Activated T-helper 1 cell treated with anti-CD3 and anti-CD28 coated beads, Interleukin-12 subunit alpha, Interleukin-12 subunit beta, Interleukin-2, Interleukin-4 antibody, amounts not matched to agents 30 ng/mL and 10 ng/mL and 1 ng/mL, durations not matched to agents 14 hours and 24 hours and 36 hours (primary cell): Measurements from ENCODE around the gene FLRT1. TPM values are rescaled to one million over a fixed set of nuclear protein-coding genes. Genes with fewer than 3 reads are reported as not detected.

Experiments
- DNase-seq: peaks from one replicate; pipeline ENCODE4 v3.0.0; 2021; ENCODE audit warnings: low spot score
- H3K27ac Mint-ChIP-seq: one replicate; pipeline ENCODE4 v1.8.0; 2021; ENCODE audit warnings: mild to moderate bottlenecking, mixed read lengths
- H3K27me3 Mint-ChIP-seq: one replicate; pipeline ENCODE4 v1.8.0; 2022; ENCODE audit warnings: mild to moderate bottlenecking, moderate library complexity, mixed read lengths; ENCODE audit not compliant: insufficient read depth
- H3K36me3 Mint-ChIP-seq: one replicate; pipeline ENCODE4 v1.8.0; 2021; ENCODE audit warnings: low read depth, mixed read lengths
- H3K4me1 Mint-ChIP-seq: one replicate; pipeline ENCODE4 v1.8.0; 2021; ENCODE audit warnings: low read depth, mixed read lengths
- H3K4me3 Mint-ChIP-seq: one replicate; pipeline ENCODE4 v1.8.0; 2021; ENCODE audit warnings: mild to moderate bottlenecking, moderate library complexity, mixed read lengths
- H3K9me3 Mint-ChIP-seq: one replicate; pipeline ENCODE4 v1.8.0; 2021; ENCODE audit warnings: mixed read lengths
- intact Hi-C: fragments of 100-400 bp; cut with micrococcal nuclease; formaldehyde crosslinking; loops from one replicate; pipeline ENCODE4 v1.15.1; 2024
- total RNA-seq: library from RNA; stranded (reverse); gene quantifications from 2 replicates; pipeline ENCODE4 v1.2.3, GENCODE V29; 2022

FLRT1 gene
- total RNA-seq, result not detected in 2 replicates

- DNase-seq, result no peak
- intact Hi-C loops, result no loop called here
- H3K9me3 Mint-ChIP-seq, result no peaks in the 10 kb centered on the region
- H3K36me3 Mint-ChIP-seq, result no peaks in the 10 kb centered on the region
- H3K4me1 Mint-ChIP-seq, result no peaks in the 10 kb centered on the region
- H3K4me3 Mint-ChIP-seq, result no peak within 1 kb of the TSS
- H3K27ac Mint-ChIP-seq, result peak within 1 kb of the TSS; percentile 55
- H3K27me3 Mint-ChIP-seq, result peaks cover 18% of the 10 kb centered on the region
These were observed at the start of gene FLRT1 for GRCh38 chr11:64035576-64035975. Gene FLRT1, plus strand, starts transcription at chr11:64035931. Its CDS starts 80,337 bp downstream, at chr11:64116268.

GRCh38 chr11:63986156-63986931 is 49.4 kb upstream of the FLRT1 start, which contains the start of gene OTUB1:
Gene OTUB1, plus strand, starts transcription at chr11:63986438. Its CDS starts 19 bp downstream, at chr11:63986457.
- no peaks in the 10 kb centered on the region for H3K9me3 Mint-ChIP-seq
- peak within 1 kb of the TSS; percentile 96 for H3K27ac Mint-ChIP-seq
- H3K36me3 Mint-ChIP-seq, result peaks cover 16% of the 10 kb centered on the region
- peak within 1 kb of the TSS; percentile 97 for H3K4me3 Mint-ChIP-seq
- peak; percentile 86 for DNase-seq
- H3K4me1 Mint-ChIP-seq, result peaks cover 32% of the 10 kb centered on the region
- intact Hi-C loops, result loop anchor here (1.0 to 5.0 kb wide), 7 partner anchors 12 to 331 kb away; partner anchors contain the start of genes COX8A, MACROD1, PRDX5 and RTN3
- H3K27me3 Mint-ChIP-seq, result no peaks in the 10 kb centered on the region

GRCh38 chr11:63986932-63987513 is 48.7 kb upstream of the FLRT1 start:
- Mint-ChIP-seq H3K36me3 (peaks cover 20% of the 10 kb centered on the region), H3K27me3 (no peaks in the 10 kb centered on the region), H3K4me3 (peak overlapping the region; percentile 82), H3K27ac (peak overlapping the region; percentile 12), H3K9me3 (no peaks in the 10 kb centered on the region), H3K4me1 (peaks cover 35% of the 10 kb centered on the region)
- DNase-seq, result no peak
- intact Hi-C loops, result loop anchor here (1.0 to 5.0 kb wide), 7 partner anchors 13 to 330 kb away; partner anchors contain the start of genes COX8A, MACROD1, PRDX5 and RTN3

GRCh38 chr11:63991558-63991957 is 44.2 kb upstream of the FLRT1 start:
- DNase-seq, result no peak
- no peaks in the 10 kb centered on the region for H3K27me3 Mint-ChIP-seq
- no peak overlapping the region for H3K4me3 Mint-ChIP-seq
- H3K4me1 Mint-ChIP-seq, result peaks cover 33% of the 10 kb centered on the region
- intact Hi-C loops, result no loop called here
- no peak overlapping the region for H3K27ac Mint-ChIP-seq
- peaks cover 25% of the 10 kb centered on the region for H3K36me3 Mint-ChIP-seq
- H3K9me3 Mint-ChIP-seq, result no peaks in the 10 kb centered on the region

- intact Hi-C loops, result no loop called here
- Mint-ChIP-seq H3K4me1 (peaks cover 24% of the 10 kb centered on the region), H3K27me3 (no peaks in the 10 kb centered on the region), H3K9me3 (no peaks in the 10 kb centered on the region), H3K27ac (no peak overlapping the region), H3K36me3 (peaks cover 24% of the 10 kb centered on the region), H3K4me3 (no peak overlapping the region)
- DNase-seq, result no peak
These were observed 42.6 kb upstream of the FLRT1 start for GRCh38 chr11:63993100-63993499.

GRCh38 chr11:63993993-63994392 is 41.7 kb upstream of the FLRT1 start:
- no peaks in the 10 kb centered on the region for H3K27me3 Mint-ChIP-seq
- H3K27ac Mint-ChIP-seq, result no peak overlapping the region
- DNase-seq, result no peak
- H3K36me3 Mint-ChIP-seq, result peaks cover 20% of the 10 kb centered on the region
- intact Hi-C loops, result no loop called here
- no peak overlapping the region for H3K4me3 Mint-ChIP-seq
- peaks cover 18% of the 10 kb centered on the region for H3K4me1 Mint-ChIP-seq
- no peaks in the 10 kb centered on the region for H3K9me3 Mint-ChIP-seq

- H3K27me3 Mint-ChIP-seq, result no peaks in the 10 kb centered on the region
- intact Hi-C loops, result no loop called here
- no peak for DNase-seq
- H3K4me3 Mint-ChIP-seq, result no peak overlapping the region
- H3K27ac Mint-ChIP-seq, result no peak overlapping the region
- H3K9me3 Mint-ChIP-seq, result no peaks in the 10 kb centered on the region
- peaks cover 13% of the 10 kb centered on the region for H3K36me3 Mint-ChIP-seq
- peaks cover 12% of the 10 kb centered on the region for H3K4me1 Mint-ChIP-seq
These were observed 39.2 kb upstream of the FLRT1 start for GRCh38 chr11:63996512-63996911.

GRCh38 chr11:63997104-63997700 is 38.5 kb upstream of the FLRT1 start:
- Mint-ChIP-seq H3K27me3 (no peaks in the 10 kb centered on the region), H3K9me3 (no peaks in the 10 kb centered on the region), H3K4me3 (no peak overlapping the region), H3K4me1 (peaks cover 5% of the 10 kb centered on the region), H3K36me3 (peaks cover 11% of the 10 kb centered on the region), H3K27ac (no peak overlapping the region)
- DNase-seq, result no peak
- intact Hi-C loops, result no loop called here

GRCh38 chr11:63997801-63998337 is 37.9 kb upstream of the FLRT1 start:
- peaks cover 4% of the 10 kb centered on the region for H3K4me1 Mint-ChIP-seq
- no peaks in the 10 kb centered on the region for H3K9me3 Mint-ChIP-seq
- H3K27ac Mint-ChIP-seq, result no peak overlapping the region
- no peaks in the 10 kb centered on the region for H3K27me3 Mint-ChIP-seq
- H3K36me3 Mint-ChIP-seq, result peaks cover 10% of the 10 kb centered on the region
- intact Hi-C loops, result no loop called here
- H3K4me3 Mint-ChIP-seq, result no peak overlapping the region
- DNase-seq, result no peak

- H3K36me3 Mint-ChIP-seq, result peaks cover 6% of the 10 kb centered on the region
- no peaks in the 10 kb centered on the region for H3K9me3 Mint-ChIP-seq
- DNase-seq, result no peak
- H3K4me1 Mint-ChIP-seq, result no peaks in the 10 kb centered on the region
- no peaks in the 10 kb centered on the region for H3K27me3 Mint-ChIP-seq
- H3K27ac Mint-ChIP-seq, result no peak overlapping the region
- intact Hi-C loops, result loop anchor here (1.0 kb wide), 1 partner anchor 24 kb away; the partner anchor contains the start of gene COX8A
- H3K4me3 Mint-ChIP-seq, result no peak overlapping the region
These were observed 37.0 kb upstream of the FLRT1 start for GRCh38 chr11:63998558-63999348.

GRCh38 chr11:63999349-64000025 is 36.2 kb upstream of the FLRT1 start:
- no peaks in the 10 kb centered on the region for H3K9me3 Mint-ChIP-seq
- peak; percentile 24 for DNase-seq
- peaks cover 3% of the 10 kb centered on the region for H3K36me3 Mint-ChIP-seq
- intact Hi-C loops, result loop anchor here (1.0 to 2.0 kb wide), 6 partner anchors 13 to 305 kb away; partner anchors contain the start of genes COX8A, ESRRA and OTUB1
- H3K27ac Mint-ChIP-seq, result no peak overlapping the region
- no peaks in the 10 kb centered on the region for H3K4me1 Mint-ChIP-seq
- H3K4me3 Mint-ChIP-seq, result no peak overlapping the region
- H3K27me3 Mint-ChIP-seq, result no peaks in the 10 kb centered on the region
